Activated CD8-positive, alpha-beta memory T cell treated with anti-CD3 and anti-CD28 coated beads for 24 hours (primary cell): ENCODE data around the gene MAP7.

ENCODE experiments used
- DNase-seq: peaks from one replicate; pipeline ENCODE4 v3.0.0-alpha.2; 2020

The MAP7 gene

GRCh38 chr6:136528477-136528876 lies 21.7 kb downstream of the MAP7 start:
- DNase-seq, result no peak

- no peak for DNase-seq
These were observed 22.4 kb downstream of the MAP7 start for GRCh38 chr6:136527831-136528230.

- no peak for DNase-seq
These were observed 23.3 kb downstream of the MAP7 start for GRCh38 chr6:136526937-136527336.

- peak; percentile 63 for DNase-seq
These were observed 23.9 kb downstream of the MAP7 start for GRCh38 chr6:136526196-136526930.

- DNase-seq, result no peak
These were observed 24.5 kb downstream of the MAP7 start for GRCh38 chr6:136525586-136526195.

- DNase-seq, result no peak
These were observed 25.2 kb downstream of the MAP7 start for GRCh38 chr6:136524936-136525413.

- DNase-seq, result no peak
These were observed 25.8 kb downstream of the MAP7 start for GRCh38 chr6:136524339-136524935.

GRCh38 chr6:136523196-136523595 lies 27.0 kb downstream of the MAP7 start:
- no peak for DNase-seq

GRCh38 chr6:136522636-136523035 lies 27.6 kb downstream of the MAP7 start:
- no peak for DNase-seq

GRCh38 chr6:136521911-136522310 lies 28.3 kb downstream of the MAP7 start:
- DNase-seq, result no peak

- DNase-seq, result no peak
These were observed 28.8 kb downstream of the MAP7 start for GRCh38 chr6:136521427-136521826.

GRCh38 chr6:136520517-136520916 lies 29.7 kb downstream of the MAP7 start:
- DNase-seq, result no peak

GRCh38 chr6:136517582-136517981 lies 32.6 kb downstream of the MAP7 start:
- DNase-seq, result no peak

- no peak for DNase-seq
These were observed 33.2 kb downstream of the MAP7 start for GRCh38 chr6:136517002-136517401.

- DNase-seq, result no peak
These were observed 35.6 kb downstream of the MAP7 start for GRCh38 chr6:136514591-136514990.

- DNase-seq, result no peak
These were observed 38.3 kb downstream of the MAP7 start for GRCh38 chr6:136511926-136512325.

- DNase-seq, result no peak
These were observed 38.8 kb downstream of the MAP7 start for GRCh38 chr6:136511397-136511796.

- DNase-seq, result no peak
These were observed 39.4 kb downstream of the MAP7 start for GRCh38 chr6:136510782-136511181.

- DNase-seq, result peak; percentile 58
These were observed 39.9 kb downstream of the MAP7 start for GRCh38 chr6:136510299-136510698.

- DNase-seq, result no peak
These were observed 41.4 kb downstream of the MAP7 start for GRCh38 chr6:136508725-136509392.

GRCh38 chr6:136506124-136506799 lies 44.0 kb downstream of the MAP7 start:
- no peak for DNase-seq

- no peak for DNase-seq
These were observed 46.8 kb downstream of the MAP7 start for GRCh38 chr6:136503303-136504029.
